ENCODE data around the gene LUZP1.

Gene LUZP1

GRCh38 chr1:23103001-23103889 is 65.4 kb downstream of the LUZP1 start:
- no peak overlapping the region for H3K4me3 ChIP-seq (ENCODE audit: low read depth, low read length)
- peak overlapping the region; percentile 28; the same call in 1 of the 2 replicates for H3K27ac ChIP-seq
- H3K36me3 ChIP-seq: peaks cover 16% of the 10 kb centered on the region
- no peaks in the 10 kb centered on the region for H3K27me3 ChIP-seq (ENCODE audit: insufficient read depth, low read depth, severe bottlenecking)
- TF ChIP-seq, protein P1, sequence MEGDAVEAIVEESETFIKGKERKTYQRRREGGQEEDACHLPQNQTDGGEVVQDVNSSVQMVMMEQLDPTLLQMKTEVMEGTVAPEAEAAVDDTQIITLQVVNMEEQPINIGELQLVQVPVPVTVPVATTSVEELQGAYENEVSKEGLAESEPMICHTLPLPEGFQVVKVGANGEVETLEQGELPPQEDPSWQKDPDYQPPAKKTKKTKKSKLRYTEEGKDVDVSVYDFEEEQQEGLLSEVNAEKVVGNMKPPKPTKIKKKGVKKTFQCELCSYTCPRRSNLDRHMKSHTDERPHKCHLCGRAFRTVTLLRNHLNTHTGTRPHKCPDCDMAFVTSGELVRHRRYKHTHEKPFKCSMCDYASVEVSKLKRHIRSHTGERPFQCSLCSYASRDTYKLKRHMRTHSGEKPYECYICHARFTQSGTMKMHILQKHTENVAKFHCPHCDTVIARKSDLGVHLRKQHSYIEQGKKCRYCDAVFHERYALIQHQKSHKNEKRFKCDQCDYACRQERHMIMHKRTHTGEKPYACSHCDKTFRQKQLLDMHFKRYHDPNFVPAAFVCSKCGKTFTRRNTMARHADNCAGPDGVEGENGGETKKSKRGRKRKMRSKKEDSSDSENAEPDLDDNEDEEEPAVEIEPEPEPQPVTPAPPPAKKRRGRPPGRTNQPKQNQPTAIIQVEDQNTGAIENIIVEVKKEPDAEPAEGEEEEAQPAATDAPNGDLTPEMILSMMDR (IDR thresholded peaks at IDR 0.05; ENCODE audit: low read depth, low read length): no peak
- no peak for DNase-seq
- H3K9me3 ChIP-seq (ENCODE audit: severe bottlenecking): no peaks in the 10 kb centered on the region

- DNase-seq: no peak
- TF ChIP-seq, protein P1 (IDR thresholded peaks at IDR 0.05; ENCODE audit: low read depth, low read length): no peak
- H3K4me3 ChIP-seq (ENCODE audit: low read depth, low read length): no peak overlapping the region
- H3K27ac ChIP-seq: no peak overlapping the region
- H3K27me3 ChIP-seq (ENCODE audit: insufficient read depth, low read depth, severe bottlenecking): no peaks in the 10 kb centered on the region
- no peaks in the 10 kb centered on the region for H3K9me3 ChIP-seq (ENCODE audit: severe bottlenecking)
- H3K36me3 ChIP-seq: peaks cover 6% of the 10 kb centered on the region
Observed at GRCh38 chr1:23102289-23102688, 66.4 kb downstream of the LUZP1 start.

DNA sequence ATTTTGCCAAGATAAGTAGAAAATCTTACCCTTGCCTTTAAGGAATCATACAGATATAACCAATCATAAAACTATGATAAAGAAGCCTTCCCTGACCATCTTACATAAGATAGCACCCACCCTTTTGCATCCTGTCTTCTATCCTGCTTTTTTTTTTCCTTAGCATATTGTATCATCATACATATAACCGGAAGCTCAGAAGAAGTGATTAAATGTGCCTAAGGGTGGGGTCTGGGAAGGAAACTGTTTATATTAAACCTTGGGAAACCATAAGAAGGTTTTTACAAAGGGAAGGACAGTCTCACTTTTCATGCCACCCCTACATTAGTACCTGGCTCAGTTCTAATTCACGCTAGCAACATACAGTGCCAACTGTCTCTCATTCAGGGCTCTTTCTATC is 66.8 kb downstream of the LUZP1 start:
- Histone ChIP-seq H3K9me3 (ENCODE audit: severe bottlenecking) (no peaks in the 10 kb centered on the region), H3K27me3 (ENCODE audit: insufficient read depth, low read depth, severe bottlenecking) (no peaks in the 10 kb centered on the region), H3K27ac (no peak overlapping the region; the same call in 1 of the 2 replicates), H3K4me3 (ENCODE audit: low read depth, low read length) (no peak overlapping the region), H3K36me3 (peaks cover 5% of the 10 kb centered on the region)
- TF ChIP-seq, protein P1 (IDR thresholded peaks at IDR 0.05; ENCODE audit: low read depth, low read length): no peak
- no peak for DNase-seq

DNA sequence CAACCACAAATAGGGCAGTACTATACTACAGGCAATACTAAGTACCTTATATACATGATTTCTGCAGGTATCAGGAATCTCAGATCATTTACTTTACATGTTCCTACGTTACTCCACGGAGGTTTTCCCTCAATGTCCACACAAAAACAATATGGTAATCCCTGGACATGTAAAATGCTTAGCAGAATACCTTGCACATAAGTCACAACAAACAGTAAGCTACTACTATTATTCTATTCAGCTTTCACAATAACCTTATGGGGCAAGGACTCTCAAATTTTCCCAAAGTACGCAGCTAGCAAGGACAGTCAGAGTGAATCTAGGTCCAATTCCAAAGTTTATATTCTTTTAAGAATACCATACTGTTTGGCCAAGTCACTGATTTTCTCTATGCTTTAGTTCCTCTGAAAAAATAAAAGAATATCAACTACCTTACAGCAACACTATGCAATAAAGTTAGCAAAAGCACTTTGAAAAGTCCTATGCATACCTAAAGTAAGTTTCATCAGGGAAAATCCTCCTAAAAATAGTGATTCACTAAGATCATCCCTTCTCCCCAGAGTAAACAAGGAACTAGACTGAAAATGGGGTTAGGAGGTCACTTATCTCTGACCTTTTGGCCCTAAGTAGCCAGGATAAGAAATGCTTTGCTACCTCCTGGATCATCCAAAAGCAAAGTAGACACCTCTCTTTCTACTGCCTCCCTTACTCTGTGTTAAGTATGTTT is 67.4 kb downstream of the LUZP1 start:
- Histone ChIP-seq H3K27ac (peak overlapping the region; percentile 91), H3K4me3 (ENCODE audit: low read depth, low read length) (peak overlapping the region; percentile 20; the same call in 1 of the 2 replicates), H3K36me3 (peaks cover 4% of the 10 kb centered on the region), H3K9me3 (ENCODE audit: severe bottlenecking) (no peaks in the 10 kb centered on the region), H3K27me3 (ENCODE audit: insufficient read depth, low read depth, severe bottlenecking) (no peaks in the 10 kb centered on the region)
- DNase-seq: no peak
- TF ChIP-seq, protein P1 (IDR thresholded peaks at IDR 0.05; ENCODE audit: low read depth, low read length): no peak

DNA sequence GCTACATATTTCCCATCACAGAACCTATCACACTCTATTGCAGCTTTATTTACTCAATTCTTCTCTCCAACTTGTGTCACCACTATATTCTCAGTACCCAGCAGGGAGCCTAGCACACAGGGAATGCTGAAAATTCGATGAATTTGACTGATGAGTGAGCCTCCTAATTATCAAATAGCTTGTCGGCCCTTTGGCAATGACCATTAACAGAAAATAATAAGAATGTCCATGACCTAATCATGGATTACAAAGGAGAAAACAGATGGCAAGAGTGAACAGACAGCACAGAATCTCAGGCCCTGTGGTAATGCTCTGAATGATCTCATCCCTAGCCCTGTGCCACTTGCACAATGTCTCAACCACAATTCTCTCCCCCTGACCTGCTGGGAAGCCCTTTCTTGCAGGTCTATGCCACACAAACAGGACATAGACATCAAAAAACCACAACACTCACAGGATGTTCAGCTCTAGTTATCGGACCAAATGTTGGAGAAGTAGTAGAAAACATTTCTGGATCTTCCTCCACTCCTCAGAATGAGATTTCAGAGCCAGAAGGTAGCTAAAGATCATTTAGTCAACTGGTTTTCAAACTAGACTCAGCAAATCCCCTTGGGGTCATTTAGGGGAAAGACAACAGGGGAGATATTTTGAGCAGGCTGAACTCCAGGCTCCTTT is 68.4 kb downstream of the LUZP1 start:
- TF ChIP-seq, protein P1 (IDR thresholded peaks at IDR 0.05; ENCODE audit: low read depth, low read length): no peak
- Histone ChIP-seq H3K9me3 (ENCODE audit: severe bottlenecking) (no peaks in the 10 kb centered on the region), H3K4me3 (ENCODE audit: low read depth, low read length) (peak overlapping the region; percentile 20; the same call in 1 of the 2 replicates), H3K36me3 (no peaks in the 10 kb centered on the region; the same call in none of the 2 replicates), H3K27me3 (ENCODE audit: insufficient read depth, low read depth, severe bottlenecking) (no peaks in the 10 kb centered on the region), H3K27ac (peak overlapping the region; percentile 91)
- peak; percentile 73 for DNase-seq

All from WERI-Rb-1 (cell line).